ENCODE data around the gene KDM2B. TPM values are rescaled to one million over a fixed set of nuclear protein-coding genes. Genes with fewer than 3 reads are reported as not detected.

The KDM2B gene
- total and polyA plus RNA-seq, 2 of the 8 experiments (the other 6 are each of a cell fraction or from before 2014, with no cell fraction given): 111 to 162 TPM

- ChIA-PET POLR2A (ENCODE audit: partially characterized antibody) (interaction anchor here (1.2 kb wide), 1 partner anchor 146 kb away, joined by 3 read pairs; no protein-coding TSS in a partner anchor), CTCF (ENCODE audit: partially characterized antibody) (interaction anchor here (0.6 to 1.1 kb wide), 3 partner anchors 9 to 42 kb away, joined by 3 read pairs; no protein-coding TSS in a partner anchor)
- Histone ChIP-seq H3K4me2 (ENCODE audit: insufficient read depth in 1 of 2, low read depth in 2 of 2, low read length in 2 of 2) (no peak overlapping the region), H3K23me2 (ENCODE audit: low read depth, low read length) (no peaks in the 10 kb centered on the region), H2BK15ac (ENCODE audit: low read length) (no peak overlapping the region), H3K14ac (ENCODE audit: insufficient read length) (no peak overlapping the region), H2BK12ac (ENCODE audit: low read depth, low read length) (no peak overlapping the region), H4K20me1 (replicated peaks in 1 of 2; ENCODE audit: control insufficient read depth in 1 of 2, insufficient read depth in 2 of 2, low read length in 2 of 2) (peaks cover 3 to 11% of the 10 kb centered on the region in 2 experiments), H3K79me2 (ENCODE audit: control insufficient read depth in 1 of 2, insufficient read depth in 2 of 2, low read length in 2 of 2) (peaks cover 0 to 21% of the 10 kb centered on the region in 2 experiments; a peak in 1 of 4 replicates), H3K18ac (ENCODE audit: extremely low read depth, low read length) (no peak overlapping the region), H3K36me3 (ENCODE audit: control insufficient read depth in 2 of 4, insufficient read depth in 4 of 4, low read length in 3 of 4) (peaks cover 2 to 20% (median 4%) of the 10 kb centered on the region in 4 experiments; a peak in 5 of 8 replicates), H3K4me3 (ENCODE audit: extremely low read depth in 1 of 4, insufficient read depth in 2 of 4, low read depth in 3 of 4, low read length in 4 of 4) (no peak overlapping the region), H3K4me1 (replicated peaks in 1 of 4; ENCODE audit: control insufficient read depth in 3 of 4, insufficient read depth in 4 of 4, low read length in 3 of 4) (no peaks in the 10 kb centered on the region; a peak in 2 of 7 replicates), H3K9me3 (ENCODE audit: insufficient read depth in 2 of 2, low read depth in 1 of 2, low read length in 1 of 2) (no peaks in the 10 kb centered on the region), H3K23ac (ENCODE audit: insufficient read length) (no peak overlapping the region), H4K8ac (ENCODE audit: extremely low read depth, insufficient read depth, low read length) (no peak overlapping the region), H3K4ac (replicated peaks; ENCODE audit: insufficient read length, low read depth, low read length) (no peak overlapping the region), H4K91ac (replicated peaks; ENCODE audit: insufficient read length, low read length) (no peak overlapping the region), H2AFZ (ENCODE audit: low read length) (no peak overlapping the region), H2BK20ac (ENCODE audit: low read length) (no peak overlapping the region), H4K5ac (ENCODE audit: insufficient read length, low read depth, low read length) (no peak overlapping the region), H3K56ac (replicated peaks; ENCODE audit: insufficient read length, low read depth, low read length) (no peak overlapping the region), H2BK5ac (ENCODE audit: low read depth, low read length) (no peak overlapping the region), H3K9ac (replicated peaks in 1 of 4; ENCODE audit: extremely low read depth in 1 of 4, low read depth in 3 of 4, low read length in 3 of 4) (no peak overlapping the region), H2AK5ac (ENCODE audit: low read depth, low read length) (no peak overlapping the region), H2BK120ac (replicated peaks; ENCODE audit: low read depth, low read length) (no peak overlapping the region), H3K27ac (ENCODE audit: low read depth, low read length) (no peak overlapping the region), H3K27me3 (replicated peaks in 1 of 4; ENCODE audit: control insufficient read depth in 3 of 4, extremely low read depth in 1 of 4, insufficient read depth in 3 of 4, low read length in 3 of 4) (no peaks in the 10 kb centered on the region), H3K79me1 (ENCODE audit: low read depth, low read length) (peaks cover 19% of the 10 kb centered on the region)
- DNase-seq (ENCODE audit: low read depth in 1 of 2, low spot score in 2 of 2) (no peak), FAIRE-seq (no peak)
- WGBS, 2 experiments (ENCODE audit: extremely low coverage in 1 of 2, insufficient coverage in 1 of 2, insufficient read length in 1 of 2, insufficient replicate concordance in 2 of 2, low coverage in 1 of 2, low lambda C conversion rate in 2 of 2, missing lambda C conversion rate in 1 of 2): 93% methylated on average over 6 of the region's 6 CpGs; no CpG with 5 or more reads in 1 of the 2 experiments
- TF ChIP-seq POU5F1 (IDR thresholded peaks at IDR 0.05; ENCODE audit: low read depth, low read length): no peak
- no peak for TF ChIP-seq E2F6 (IDR thresholded peaks at IDR 0.05)
- TF ChIP-seq RXRA (IDR thresholded peaks at IDR 0.05; ENCODE audit: insufficient read depth, low read depth, low read length): no peak
- no peak for TF ChIP-seq CREB1 (IDR thresholded peaks at IDR 0.05)
- TF ChIP-seq SUZ12 (IDR thresholded peaks at IDR 0.05; ENCODE audit: low read length): no peak
- TF ChIP-seq EZH2 (IDR thresholded peaks at IDR 0.05; ENCODE audit: low read depth, low read length, severe bottlenecking): no peak
- no peak for TF ChIP-seq FOSL1 (IDR thresholded peaks at IDR 0.05; ENCODE audit: insufficient read depth, low read depth, low read length)
- TF ChIP-seq CBX5 (IDR thresholded peaks at IDR 0.05; ENCODE audit: low read depth, low read length): no peak
- no peak for TF ChIP-seq SIRT6 (IDR thresholded peaks at IDR 0.05; ENCODE audit: low read length)
- TF ChIP-seq TCF12 (IDR thresholded peaks at IDR 0.05; ENCODE audit: low read depth, low read length): no peak
- TF ChIP-seq BRCA1 (IDR thresholded peaks at IDR 0.05; ENCODE audit: low read depth, low read length): no peak
- no peak for TF ChIP-seq TAF7 (optimal IDR thresholded peaks at IDR 0.05; ENCODE audit: borderline replicate concordance, low read depth, low read length)
- no peak for TF ChIP-seq SRF (IDR thresholded peaks at IDR 0.05; ENCODE audit: low read depth, low read length)
- TF ChIP-seq CEBPB (IDR thresholded peaks at IDR 0.05; ENCODE audit: low read depth, low read length): no peak
These were observed 95.9 kb downstream of the KDM2B start for GRCh38 chr12:121484967-121485366.
